B cell (primary cell): ENCODE results near the gene FAR1. TPM values are rescaled to one million over a fixed set of nuclear protein-coding genes. Genes with fewer than 3 reads are reported as not detected.

Experiments used
- ATAC-seq: fragments of 200-7000 bp; cut with Tn5 transposase; one replicate; pipeline ENCODE4 v1.10.0; 2021; ENCODE audit warnings: low read depth, mild to moderate bottlenecking, moderate number of reproducible peaks, moderate library complexity
- CTCF ChIA-PET: fragments of 350-600 bp; sonication (Branson Sonifier 250); formaldehyde crosslinking; loops from one replicate; lab custom pipeline; 2021; ENCODE audit warnings: antibody characterized with exemption, inconsistent platforms; lab: Charles Lee
- POLR2A ChIA-PET: fragments of 350-600 bp; sonication (Branson Sonifier 250); formaldehyde crosslinking; loops from one replicate; lab custom pipeline; 2021; ENCODE audit warnings: antibody characterized with exemption; lab: Charles Lee
- DNase-seq: peaks from one replicate; pipeline ENCODE4 v3.0.0; 2013
- H2AFZ ChIP-seq: 2 replicates; pipeline ENCODE4 v1.6.1; 2012; ENCODE audit warnings: mild to moderate bottlenecking, low read depth, low read length; ENCODE audit not compliant: insufficient read depth, poor library complexity, severe bottlenecking
- H3K27ac ChIP-seq, 2 donors: 1 replicate in 1 of 2; 2 replicates in 1 of 2; pipeline ENCODE4 v1.5.1; 2012 to 2013; ENCODE audit warnings: low read length in 2 of 2, mild to moderate bottlenecking in 2 of 2, moderate library complexity in 1 of 2
- H3K27me3 ChIP-seq, 4 experiments: fragments of 200-600 bp in 1 of 4; sonication (generic) in 1 of 4; replicated peaks in 1 of 4; 1 replicate in 2 of 4; 2 replicates in 2 of 4; pipeline versions ENCODE4 v1.6.1 to v1.7.0; 2013 to 2016; ENCODE audit warnings: low read length in 3 of 4, mild to moderate bottlenecking in 2 of 4, mixed read lengths in 1 of 4, moderate library complexity in 1 of 4; ENCODE audit not compliant: insufficient read depth in 4 of 4, control insufficient read depth in 3 of 4; ENCODE audit errors: control extremely low read depth in 1 of 4
- H3K36me3 ChIP-seq, 2 experiments: replicated peaks in 1 of 2; 1 replicate in 1 of 2; 2 replicates in 1 of 2; pipeline versions ENCODE4 v1.6.1 to v1.7.1; 2013; ENCODE audit warnings: low read length in 1 of 2; ENCODE audit not compliant: insufficient read depth in 2 of 2, control insufficient read depth in 1 of 2; ENCODE audit errors: control extremely low read depth in 1 of 2, extremely low read depth in 1 of 2
- H3K4me1 ChIP-seq, 2 donors: fragments of 200-600 bp in 1 of 2; sonication (generic) in 1 of 2; 1 replicate in 1 of 2; 2 replicates in 1 of 2; pipeline versions ENCODE4 v1.5.1 to v1.6.1; 2013 to 2017; ENCODE audit warnings: low read length in 2 of 2; ENCODE audit not compliant: control insufficient read depth in 2 of 2, insufficient read depth in 2 of 2
- H3K4me2 ChIP-seq: replicated peaks from 2 replicates; pipeline ENCODE3; 2012; ENCODE audit warnings: mild to moderate bottlenecking, low read depth, low read length; ENCODE audit not compliant: poor library complexity, severe bottlenecking
- H3K4me3 ChIP-seq, 5 experiments: fragments of 200-600 bp in 1 of 5; sonication (generic) in 1 of 5; 1 replicate in 3 of 5; 2 replicates in 2 of 5; pipeline versions ENCODE4 v1.5.1 to v1.7.0; 2011 to 2016; ENCODE audit warnings: low read length in 4 of 5, mild to moderate bottlenecking in 4 of 5, low read depth in 2 of 5, control low read depth in 1 of 5, moderate library complexity in 1 of 5; ENCODE audit not compliant: insufficient read depth in 1 of 5; ENCODE audit errors: control extremely low read depth in 1 of 5, extremely low read depth in 1 of 5
- H3K79me2 ChIP-seq: fragments of 200-600 bp; sonication (generic); one replicate; pipeline ENCODE4 v1.6.0; 2016; ENCODE audit warnings: low read length; ENCODE audit not compliant: control insufficient read depth, insufficient read depth
- H3K9ac ChIP-seq: fragments of 200-600 bp; sonication (generic); 2 replicates; pipeline ENCODE4 v1.6.1; 2017; ENCODE audit warnings: mild to moderate bottlenecking, low read length, moderate library complexity
- H3K9me3 ChIP-seq, 3 donors: one replicate each; pipeline versions ENCODE4 v1.6.1 to v1.7.1; 2013; ENCODE audit warnings: low read length in 2 of 3; ENCODE audit not compliant: control insufficient read depth in 2 of 3, insufficient read depth in 1 of 3; ENCODE audit errors: control extremely low read depth in 1 of 3
- H4K20me1 ChIP-seq: 2 replicates; pipeline ENCODE4 v1.6.0; 2012; ENCODE audit warnings: mild to moderate bottlenecking, low read length; ENCODE audit not compliant: insufficient read depth, control insufficient read depth, poor library complexity, severe bottlenecking
- H3K27ac Mint-ChIP-seq: one replicate; pipeline ENCODE4 v1.8.0; 2021; ENCODE audit warnings: mixed read lengths
- H3K27me3 Mint-ChIP-seq: one replicate; pipeline ENCODE4 v1.8.0; 2021; ENCODE audit warnings: mixed read lengths
- H3K4me1 Mint-ChIP-seq: one replicate; pipeline ENCODE4 v1.8.0; 2021; ENCODE audit warnings: mixed read lengths
- H3K4me3 Mint-ChIP-seq: one replicate; pipeline ENCODE4 v1.8.0; 2021; ENCODE audit warnings: mixed read lengths
- H3K9me3 Mint-ChIP-seq: one replicate; pipeline ENCODE4 v1.8.0; 2022; ENCODE audit warnings: mixed read lengths; ENCODE audit not compliant: insufficient read depth
- EZH2 ChIP-seq: IDR thresholded peaks from 2 replicates; pipeline ENCODE4 v1.6.1; 2012; ENCODE audit warnings: borderline replicate concordance, low read depth, mild to moderate bottlenecking, moderate library complexity, low read length; ENCODE audit not compliant: insufficient read depth, poor library complexity, severe bottlenecking
- WGBS: methylation state at CpG from one replicate; pipeline ENCODE4 v1.1.5; 2013; ENCODE audit warnings: missing lambda C conversion rate; ENCODE audit not compliant: insufficient coverage; 5-methylcytosine and 5-hydroxymethylcytosine counted together
- intact Hi-C: fragments of 100-400 bp; cut with micrococcal nuclease; formaldehyde crosslinking; loops from one replicate; pipeline ENCODE4 v1.10.0; 2022
- polyA plus RNA-seq: library from polyadenylated mRNA; depleted of rRNA; stranded (reverse); fragments of >200 nt; gene quantifications from 2 replicates; pipeline ENCODE4 v1.2.3, GENCODE V29; 2012
- total RNA-seq, 2 donors: library from RNA; stranded (reverse); fragments of 120-200 nt in 1 of 2; gene quantifications; 1 replicate in 1 of 2; 2 replicates in 1 of 2; pipeline versions ENCODE4 v1.2.3 to v1.2.4, GENCODE V29; 2013 to 2022
- TF ChIP-seq, protein P1 (sequence below): fragments of 200-600 bp; IDR thresholded peaks from one replicate; pipeline ENCODE4 v1.8.0; 2022; ENCODE audit warnings: antibody characterized with exemption, mild to moderate bottlenecking

The FAR1 gene
- total and polyA plus RNA-seq, 2 donors (not counting 1 experiment from before 2014, with no cell fraction given), result 8.1 to 44.8 TPM

GRCh38 chr11:13635804-13636203 is 32.7 kb upstream of the FAR1 start:
- no peaks in the 10 kb centered on the region for H3K9me3 Mint-ChIP-seq
- H3K27me3 Mint-ChIP-seq, result peaks cover 12% of the 10 kb centered on the region
- DNase-seq, result no peak
- Histone ChIP-seq H3K4me1 (no peaks in the 10 kb centered on the region), H3K36me3 (no peaks in the 10 kb centered on the region), H3K79me2 (no peaks in the 10 kb centered on the region), H3K9ac (no peak overlapping the region), H3K4me2 (no peak overlapping the region), H4K20me1 (no peaks in the 10 kb centered on the region), H3K27ac (no peak overlapping the region), H3K27me3 (no peaks in the 10 kb centered on the region), H3K4me3 (no peak overlapping the region), H3K9me3 (no peaks in the 10 kb centered on the region), H2AFZ (no peak overlapping the region)
- intact Hi-C loops, result no loop called here
- no peak for ATAC-seq
- H3K4me1 Mint-ChIP-seq, result no peaks in the 10 kb centered on the region
- H3K27ac Mint-ChIP-seq, result no peak overlapping the region
- POLR2A ChIA-PET, result no interaction called here
- TF ChIP-seq EZH2, result no peak
- TF ChIP-seq, protein P1, sequence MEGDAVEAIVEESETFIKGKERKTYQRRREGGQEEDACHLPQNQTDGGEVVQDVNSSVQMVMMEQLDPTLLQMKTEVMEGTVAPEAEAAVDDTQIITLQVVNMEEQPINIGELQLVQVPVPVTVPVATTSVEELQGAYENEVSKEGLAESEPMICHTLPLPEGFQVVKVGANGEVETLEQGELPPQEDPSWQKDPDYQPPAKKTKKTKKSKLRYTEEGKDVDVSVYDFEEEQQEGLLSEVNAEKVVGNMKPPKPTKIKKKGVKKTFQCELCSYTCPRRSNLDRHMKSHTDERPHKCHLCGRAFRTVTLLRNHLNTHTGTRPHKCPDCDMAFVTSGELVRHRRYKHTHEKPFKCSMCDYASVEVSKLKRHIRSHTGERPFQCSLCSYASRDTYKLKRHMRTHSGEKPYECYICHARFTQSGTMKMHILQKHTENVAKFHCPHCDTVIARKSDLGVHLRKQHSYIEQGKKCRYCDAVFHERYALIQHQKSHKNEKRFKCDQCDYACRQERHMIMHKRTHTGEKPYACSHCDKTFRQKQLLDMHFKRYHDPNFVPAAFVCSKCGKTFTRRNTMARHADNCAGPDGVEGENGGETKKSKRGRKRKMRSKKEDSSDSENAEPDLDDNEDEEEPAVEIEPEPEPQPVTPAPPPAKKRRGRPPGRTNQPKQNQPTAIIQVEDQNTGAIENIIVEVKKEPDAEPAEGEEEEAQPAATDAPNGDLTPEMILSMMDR, result no peak
- H3K4me3 Mint-ChIP-seq, result no peak overlapping the region
- CTCF ChIA-PET, result no interaction called here

DNA sequence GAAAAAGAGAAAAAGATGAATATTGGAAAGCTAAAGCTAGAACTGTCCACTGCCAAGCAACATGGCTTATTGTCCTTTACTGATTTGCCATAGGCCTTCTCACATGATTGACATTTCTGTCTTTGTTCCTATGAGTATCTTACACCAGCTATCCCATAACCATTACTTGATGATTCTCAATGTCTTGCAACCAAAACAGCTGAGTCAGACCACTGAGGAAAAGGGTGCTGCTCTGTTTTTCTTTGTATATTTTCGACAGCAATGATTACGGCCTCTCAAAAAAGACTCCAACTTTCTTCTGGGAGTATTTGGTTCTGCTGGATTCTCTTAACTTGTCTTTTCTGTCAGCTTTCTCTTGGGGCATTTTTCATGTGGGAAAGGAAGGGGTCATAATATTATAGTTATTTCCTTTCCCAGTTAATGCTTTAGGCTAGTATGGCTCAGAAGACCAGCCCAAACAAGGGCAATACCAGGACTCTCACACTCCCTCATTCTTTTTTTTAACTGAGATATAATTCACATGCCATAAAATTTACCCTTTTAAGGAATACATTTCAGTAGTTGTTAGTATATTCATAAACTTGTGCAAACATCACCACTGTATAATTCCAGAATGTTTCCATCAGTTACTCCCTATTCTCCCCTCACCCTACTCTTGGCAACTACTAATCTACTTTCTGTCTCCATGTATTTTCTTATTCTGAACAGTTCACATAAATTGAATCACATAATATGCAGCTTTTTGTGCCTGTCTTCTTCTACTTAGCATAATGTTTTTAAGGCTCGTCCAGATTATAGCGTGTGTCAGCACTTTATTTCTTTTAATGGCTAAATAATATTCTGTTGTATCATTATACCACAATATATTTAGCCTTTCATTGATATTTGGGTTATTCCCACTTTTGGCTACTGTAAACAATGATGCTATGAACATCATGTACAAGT is 31.1 kb upstream of the FAR1 start:
- no peaks in the 10 kb centered on the region for H3K9me3 Mint-ChIP-seq
- DNase-seq, result no peak
- peaks cover 19% of the 10 kb centered on the region for H3K27me3 Mint-ChIP-seq
- Histone ChIP-seq H3K27me3 (peaks cover 0 to 4% (median 1%) of the 10 kb centered on the region in 4 experiments), H3K79me2 (no peaks in the 10 kb centered on the region), H3K9me3 (no peaks in the 10 kb centered on the region), H4K20me1 (no peaks in the 10 kb centered on the region), H3K4me2 (no peak overlapping the region), H3K9ac (no peak overlapping the region), H3K4me1 (no peaks in the 10 kb centered on the region), H3K27ac (no peak overlapping the region), H2AFZ (no peak overlapping the region), H3K36me3 (no peaks in the 10 kb centered on the region), H3K4me3 (no peak overlapping the region)
- ATAC-seq, result no peak
- TF ChIP-seq, protein P1, result no peak
- no peak for TF ChIP-seq EZH2
- CTCF ChIA-PET, result no interaction called here
- no peaks in the 10 kb centered on the region for H3K4me1 Mint-ChIP-seq
- no CpG with 5 or more reads among the region's 4 CpGs for WGBS
- POLR2A ChIA-PET, result no interaction called here
- intact Hi-C loops, result no loop called here
- H3K4me3 Mint-ChIP-seq, result no peak overlapping the region
- H3K27ac Mint-ChIP-seq, result no peak overlapping the region
